ENCODE results near the gene NT5DC3. TPM values are rescaled to one million over a fixed set of nuclear protein-coding genes. Genes with fewer than 3 reads are reported as not detected.

Gene NT5DC3
- polyA plus RNA-seq, 1 donor, result 9.3 TPM

- no peak for DNase-seq
Measured at GRCh38 chr12:103833095-103833775, 7.8 kb downstream of the NT5DC3 start.

- no peak for DNase-seq
Measured at GRCh38 chr12:103832048-103832997, 8.7 kb downstream of the NT5DC3 start.

- DNase-seq, result no peak
Measured at GRCh38 chr12:103830730-103831320, 10.2 kb downstream of the NT5DC3 start.

GRCh38 chr12:103830025-103830725 lies 10.9 kb downstream of the NT5DC3 start:
- no peak for DNase-seq

- no peak for DNase-seq
Measured at GRCh38 chr12:103829092-103829491, 11.9 kb downstream of the NT5DC3 start.

- no peak for DNase-seq
Measured at GRCh38 chr12:103827911-103828391, 13.1 kb downstream of the NT5DC3 start.

- no peak for DNase-seq
Measured at GRCh38 chr12:103824845-103825244, 16.2 kb downstream of the NT5DC3 start.

GRCh38 chr12:103824290-103824689 lies 16.7 kb downstream of the NT5DC3 start:
- no peak for DNase-seq

- no peak for DNase-seq
Measured at GRCh38 chr12:103823871-103824270, 17.2 kb downstream of the NT5DC3 start.

GRCh38 chr12:103821773-103822172 lies 19.3 kb downstream of the NT5DC3 start:
- no peak for DNase-seq

- DNase-seq, result no peak
Measured at GRCh38 chr12:103820881-103821489, 20.0 kb downstream of the NT5DC3 start.

GRCh38 chr12:103820361-103820760 lies 20.7 kb downstream of the NT5DC3 start:
- DNase-seq, result no peak

- no peak for DNase-seq
Measured at GRCh38 chr12:103819892-103820291, 21.1 kb downstream of the NT5DC3 start.

GRCh38 chr12:103819312-103819711 lies 21.7 kb downstream of the NT5DC3 start:
- no peak for DNase-seq

GRCh38 chr12:103817791-103818190 lies 23.2 kb downstream of the NT5DC3 start:
- no peak for DNase-seq

- no peak for DNase-seq
Measured at GRCh38 chr12:103816663-103817062, 24.4 kb downstream of the NT5DC3 start.

GRCh38 chr12:103814436-103814835 lies 26.6 kb downstream of the NT5DC3 start:
- no peak for DNase-seq

GRCh38 chr12:103813949-103814348 lies 27.1 kb downstream of the NT5DC3 start:
- DNase-seq, result no peak

GRCh38 chr12:103813426-103813825 lies 27.6 kb downstream of the NT5DC3 start:
- DNase-seq, result no peak

GRCh38 chr12:103812789-103813188 lies 28.2 kb downstream of the NT5DC3 start:
- DNase-seq, result no peak

- DNase-seq, result no peak
Measured at GRCh38 chr12:103811791-103812190, 29.2 kb downstream of the NT5DC3 start.

GRCh38 chr12:103810111-103810510 lies 30.9 kb downstream of the NT5DC3 start:
- no peak for DNase-seq
